GM12878 (cell line): ENCODE results near the gene SCN7A. TPM values are rescaled to one million over a fixed set of nuclear protein-coding genes. Genes with fewer than 3 reads are reported as not detected.

Experiments used
- ATAC-seq: fragments of 200-7000 bp; cut with Tn5 transposase; 3 replicates; pipeline ENCODE4 v1.9.1; 2020; ENCODE audit warnings: mild to moderate bottlenecking, moderate library complexity
- BruUV-seq: library from RNA; stranded (reverse); fragments of 400-500 nt; replicated peaks from 2 replicates; lab custom pipeline; 2021; lab: Mats Ljungman, UMichigan
- CTCF ChIA-PET: fragments of 300-600 bp; sonication (Branson Sonifier 250); formaldehyde crosslinking; extraction: SDS; loops from one replicate; lab custom pipeline; 2021; ENCODE audit warnings: inconsistent platforms; lab: Yijun Ruan, JAX
- POLR2A ChIA-PET: fragments of 350-600 bp; formaldehyde crosslinking; extraction: SDS; loops from one replicate; lab custom pipeline; 2021; ENCODE audit warnings: inconsistent platforms; lab: Charles Lee
- RAD21 ChIA-PET: fragments of 300-600 bp; sonication (Branson Sonifier 250); formaldehyde crosslinking; loops from one replicate; lab custom pipeline; 2023; ENCODE audit warnings: antibody characterized with exemption; ENCODE audit not compliant: unreplicated experiment; lab: Charles Lee
- SMC1A ChIA-PET: fragments of 300-600 bp; sonication (Branson Sonifier 250); formaldehyde crosslinking; loops from one replicate; lab custom pipeline; 2023; ENCODE audit not compliant: unreplicated experiment, uncharacterized antibody; lab: Charles Lee
- DNase-seq: peaks from one replicate; pipeline ENCODE4 v3.0.0-alpha.2; 2011; ENCODE audit warnings: low read depth, low spot score
- FAIRE-seq: peaks from 3 replicates; lab custom pipeline; 2011; peaks lifted over from hg19 to GRCh38; lab: Jason Lieb, UNC
- H2AFZ ChIP-seq: 2 replicates; pipeline ENCODE4 v1.6.0; 2011; ENCODE audit warnings: low read depth, low read length, control low read depth; ENCODE audit not compliant: control insufficient read depth
- H3K27ac ChIP-seq: 2 replicates; pipeline ENCODE4 v1.5.1; 2011; ENCODE audit warnings: control low read depth; ENCODE audit not compliant: control insufficient read depth, insufficient read depth
- H3K27me3 ChIP-seq, 2 experiments: replicated peaks in 1 of 2; 2 replicates each; pipeline versions ENCODE4 v1.6.0 to v1.6.1; 2011; ENCODE audit warnings: low read length in 1 of 2; ENCODE audit not compliant: control insufficient read depth in 2 of 2, insufficient read depth in 2 of 2
- H3K36me3 ChIP-seq, 2 experiments: 2 replicates each; pipeline ENCODE4 v1.5.1; 2011; ENCODE audit warnings: low read length in 1 of 2; ENCODE audit not compliant: control insufficient read depth in 2 of 2, insufficient read depth in 2 of 2
- H3K4me1 ChIP-seq: 2 replicates; pipeline ENCODE4 v1.6.1; 2011; ENCODE audit warnings: mild to moderate bottlenecking, low read length, moderate library complexity, mixed read lengths; ENCODE audit not compliant: control insufficient read depth, insufficient read depth
- H3K4me2 ChIP-seq: 2 replicates; pipeline ENCODE4 v1.6.0; 2011; ENCODE audit warnings: control low read depth; ENCODE audit not compliant: control insufficient read depth, insufficient read depth
- H3K4me3 ChIP-seq: fragments of 200-600 bp; sonication (generic); 2 replicates; pipeline ENCODE4 v1.5.1; 2016
- H3K79me2 ChIP-seq: 2 replicates; pipeline ENCODE4 v1.6.0; 2011; ENCODE audit warnings: low read length; ENCODE audit not compliant: control insufficient read depth, insufficient read depth
- H3K9ac ChIP-seq: 2 replicates; pipeline ENCODE4 v1.8.0; 2011; ENCODE audit warnings: low read length, control low read depth, mixed read lengths; ENCODE audit not compliant: control insufficient read depth, insufficient read depth
- H3K9me3 ChIP-seq: replicated peaks from 3 replicates; pipeline ENCODE4 v1.5.1; 2011; ENCODE audit warnings: mild to moderate bottlenecking, low read length; ENCODE audit not compliant: control insufficient read depth, insufficient read depth
- H4K20me1 ChIP-seq: 2 replicates; pipeline ENCODE4 v1.6.0; 2011; ENCODE audit not compliant: control insufficient read depth, insufficient read depth
- BCL3 ChIP-seq: IDR thresholded peaks from 2 replicates; pipeline ENCODE4 v1.6.1; 2011; ENCODE audit warnings: borderline replicate concordance, low read depth, mild to moderate bottlenecking, moderate library complexity, low read length; ENCODE audit not compliant: insufficient read depth, poor library complexity, severe bottlenecking
- EED ChIP-seq: sonication (generic); IDR thresholded peaks from 2 replicates; pipeline ENCODE4 v1.6.1; 2016; ENCODE audit warnings: antibody characterized with exemption, low read depth
- JUND ChIP-seq: IDR thresholded peaks from 2 replicates; pipeline ENCODE4 v1.6.1; 2012; ENCODE audit warnings: low read depth, mild to moderate bottlenecking, low read length, improper control_type of control experiment, moderate library complexity
- KDM1A ChIP-seq: fragments of 200-600 bp; sonication (generic); IDR thresholded peaks from 2 replicates; pipeline ENCODE4 v1.6.1; 2016; ENCODE audit warnings: borderline replicate concordance
- PAX8 ChIP-seq: fragments of 450-650 bp; IDR thresholded peaks from 2 replicates; pipeline ENCODE4 v1.6.1; 2017; ENCODE audit warnings: mild to moderate bottlenecking, moderate library complexity
- RBBP5 ChIP-seq: fragments of 200-600 bp; sonication (generic); conservative IDR thresholded peaks from 2 replicates; pipeline ENCODE4 v1.6.1; 2016
- SP1 ChIP-seq: IDR thresholded peaks from one replicate; pipeline ENCODE4 v1.6.1; 2011; ENCODE audit warnings: low read depth, low read length
- SUPT20H ChIP-seq: IDR thresholded peaks from 2 replicates; pipeline ENCODE4 v1.6.1; 2011; ENCODE audit warnings: low read depth, mild to moderate bottlenecking, low read length, moderate library complexity, borderline replicate concordance; ENCODE audit not compliant: control insufficient read depth
- USF2 ChIP-seq: IDR thresholded peaks from 2 replicates; pipeline ENCODE4 v1.6.1; 2011; ENCODE audit warnings: low read depth, low read length, improper control_type of control experiment, borderline replicate concordance
- WGBS: methylation state at CpG from one replicate; pipeline ENCODE4 v1.1.6; 2016; ENCODE audit warnings: low lambda C conversion rate; ENCODE audit not compliant: insufficient replicate concordance, insufficient coverage; ENCODE audit errors: missing lambda C conversion rate; 5-methylcytosine and 5-hydroxymethylcytosine counted together
- in situ Hi-C: fragments of 300-500 bp; cut with MboI; formaldehyde crosslinking; loops from 9 replicates; pipeline ENCODE4 v1.14.3; 2018; ENCODE audit warnings: mixed read lengths
- intact Hi-C: fragments of 100-400 bp; cut with micrococcal nuclease; formaldehyde crosslinking; loops from one replicate; pipeline ENCODE4 v1.14.2; 2022; ENCODE audit not compliant: unreplicated experiment
- polyA plus RNA-seq, 11 experiments: library from polyadenylated mRNA; depleted of rRNA in 4 of 11; unstranded in 6 of 11; stranded (reverse) in 5 of 11; fragments of >200 nt; fragmentation: Nextera tagmentation in 4 of 11; fragmentation: Illumina TruSeq in 1 of 11; extraction: Ambion mirVana in 4 of 11; extraction: Trizol in 1 of 11; gene quantifications; 1 replicate in 1 of 11; 2 replicates in 10 of 11; pipeline versions ENCODE4 v1.2.1 to v1.2.3, GENCODE V29; 2011 to 2016; ENCODE audit warnings: inconsistent platforms in 2 of 11, missing spikeins in 2 of 11, low read depth in 1 of 11
- total RNA-seq, 4 experiments: library from RNA; depleted of rRNA in 3 of 4; stranded (reverse); fragments of >200 nt in 3 of 4; fragmentation: Illumina TruSeq in 1 of 4; extraction: Trizol in 1 of 4; gene quantifications; 2 replicates each; pipeline versions ENCODE4 v1.2.1 to v1.2.3, GENCODE V29; 2013 to 2021
- TF ChIP-seq, protein P1 (sequence below): fragments of 450-650 bp; IDR thresholded peaks from 2 replicates; pipeline ENCODE4 v1.6.1; 2017; ENCODE audit warnings: mild to moderate bottlenecking, moderate library complexity
- TF ChIP-seq, protein P2 (sequence below): IDR thresholded peaks from 2 replicates; pipeline ENCODE4 v1.6.1; 2012; ENCODE audit warnings: low read depth, low read length, improper control_type of control experiment

SCN7A gene
- total and polyA plus RNA-seq, 10 of the 15 experiments (the other 5 are each of a cell fraction or from before 2014, with no cell fraction given): 0.05 TPM; not detected in 9

- TF ChIP-seq, protein P1, sequence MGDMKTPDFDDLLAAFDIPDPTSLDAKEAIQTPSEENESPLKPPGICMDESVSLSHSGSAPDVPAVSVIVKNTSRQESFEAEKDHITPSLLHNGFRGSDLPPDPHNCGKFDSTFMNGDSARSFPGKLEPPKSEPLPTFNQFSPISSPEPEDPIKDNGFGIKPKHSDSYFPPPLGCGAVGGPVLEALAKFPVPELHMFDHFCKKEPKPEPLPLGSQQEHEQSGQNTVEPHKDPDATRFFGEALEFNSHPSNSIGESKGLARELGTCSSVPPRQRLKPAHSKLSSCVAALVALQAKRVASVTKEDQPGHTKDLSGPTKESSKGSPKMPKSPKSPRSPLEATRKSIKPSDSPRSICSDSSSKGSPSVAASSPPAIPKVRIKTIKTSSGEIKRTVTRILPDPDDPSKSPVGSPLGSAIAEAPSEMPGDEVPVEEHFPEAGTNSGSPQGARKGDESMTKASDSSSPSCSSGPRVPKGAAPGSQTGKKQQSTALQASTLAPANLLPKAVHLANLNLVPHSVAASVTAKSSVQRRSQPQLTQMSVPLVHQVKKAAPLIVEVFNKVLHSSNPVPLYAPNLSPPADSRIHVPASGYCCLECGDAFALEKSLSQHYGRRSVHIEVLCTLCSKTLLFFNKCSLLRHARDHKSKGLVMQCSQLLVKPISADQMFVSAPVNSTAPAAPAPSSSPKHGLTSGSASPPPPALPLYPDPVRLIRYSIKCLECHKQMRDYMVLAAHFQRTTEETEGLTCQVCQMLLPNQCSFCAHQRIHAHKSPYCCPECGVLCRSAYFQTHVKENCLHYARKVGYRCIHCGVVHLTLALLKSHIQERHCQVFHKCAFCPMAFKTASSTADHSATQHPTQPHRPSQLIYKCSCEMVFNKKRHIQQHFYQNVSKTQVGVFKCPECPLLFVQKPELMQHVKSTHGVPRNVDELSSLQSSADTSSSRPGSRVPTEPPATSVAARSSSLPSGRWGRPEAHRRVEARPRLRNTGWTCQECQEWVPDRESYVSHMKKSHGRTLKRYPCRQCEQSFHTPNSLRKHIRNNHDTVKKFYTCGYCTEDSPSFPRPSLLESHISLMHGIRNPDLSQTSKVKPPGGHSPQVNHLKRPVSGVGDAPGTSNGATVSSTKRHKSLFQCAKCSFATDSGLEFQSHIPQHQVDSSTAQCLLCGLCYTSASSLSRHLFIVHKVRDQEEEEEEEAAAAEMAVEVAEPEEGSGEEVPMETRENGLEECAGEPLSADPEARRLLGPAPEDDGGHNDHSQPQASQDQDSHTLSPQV: no peak
- TF ChIP-seq SP1: no peak
- TF ChIP-seq BCL3: no peak
- TF ChIP-seq, all 136 proteins: peak for 0
Measured at GRCh38 chr2:166394245-166394644, 99.8 kb downstream of the SCN7A start (continued).

DNA sequence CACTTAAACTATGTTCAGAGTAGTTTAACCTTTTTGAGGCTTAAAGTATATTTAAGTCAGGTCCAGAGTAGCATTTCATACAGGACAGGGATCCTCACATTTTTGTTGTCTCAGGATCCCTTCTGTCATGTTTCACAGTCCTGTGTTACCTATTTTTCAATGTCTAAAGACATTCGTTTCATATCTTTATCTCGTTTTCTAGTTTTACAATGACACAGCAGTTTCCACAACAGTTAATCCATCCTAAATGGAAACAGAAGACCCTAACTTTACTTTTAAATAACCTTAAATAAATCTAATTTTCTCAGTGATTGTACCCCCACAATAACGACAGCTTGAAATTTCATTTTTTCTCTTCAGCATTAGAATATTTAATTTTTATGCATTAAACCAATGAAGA, 101.0 kb downstream of the SCN7A start:
- RAD21 ChIA-PET: no interaction called here
- TF ChIP-seq RBBP5: no peak
- TF ChIP-seq EED: no peak
- no peak for TF ChIP-seq PAX8
- TF ChIP-seq KDM1A: no peak
- no peak for TF ChIP-seq USF2
- TF ChIP-seq SUPT20H: no peak
- TF ChIP-seq BCL3: no peak
- TF ChIP-seq JUND: no peak
- TF ChIP-seq, protein P2, sequence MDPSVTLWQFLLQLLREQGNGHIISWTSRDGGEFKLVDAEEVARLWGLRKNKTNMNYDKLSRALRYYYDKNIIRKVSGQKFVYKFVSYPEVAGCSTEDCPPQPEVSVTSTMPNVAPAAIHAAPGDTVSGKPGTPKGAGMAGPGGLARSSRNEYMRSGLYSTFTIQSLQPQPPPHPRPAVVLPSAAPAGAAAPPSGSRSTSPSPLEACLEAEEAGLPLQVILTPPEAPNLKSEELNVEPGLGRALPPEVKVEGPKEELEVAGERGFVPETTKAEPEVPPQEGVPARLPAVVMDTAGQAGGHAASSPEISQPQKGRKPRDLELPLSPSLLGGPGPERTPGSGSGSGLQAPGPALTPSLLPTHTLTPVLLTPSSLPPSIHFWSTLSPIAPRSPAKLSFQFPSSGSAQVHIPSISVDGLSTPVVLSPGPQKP: no peak

More for the DNA sequence above, 101.0 kb downstream of the SCN7A start:
- H3K9me3 ChIP-seq: no peaks in the 10 kb centered on the region
- FAIRE-seq: no peak
- H2AFZ ChIP-seq: no peak overlapping the region
- SMC1A ChIA-PET: no interaction called here
- no peaks in the 10 kb centered on the region for H3K27me3 ChIP-seq
- no peaks in the 10 kb centered on the region for H4K20me1 ChIP-seq
- no TSS peak for BruUV-seq
- no peaks in the 10 kb centered on the region for H3K79me2 ChIP-seq
- no peaks in the 10 kb centered on the region for H3K4me1 ChIP-seq
- H3K27ac ChIP-seq: no peak overlapping the region
- no peak for DNase-seq
- no peaks in the 10 kb centered on the region for H3K36me3 ChIP-seq
- 0% methylated on average over 3 of the region's 3 CpGs for WGBS
- H3K4me2 ChIP-seq: no peak overlapping the region
- in situ Hi-C loops: no loop called here
- CTCF ChIA-PET: no interaction called here
- ATAC-seq: no peak
- H3K9ac ChIP-seq: no peak overlapping the region
- intact Hi-C loops: no loop called here
- POLR2A ChIA-PET: no interaction called here
- no peak overlapping the region for H3K4me3 ChIP-seq
